ENCODE measurements around the gene GAREM1.
"Not testable (repeated sequence)": the region's sequence is repeated elsewhere in the genome, so short reads cannot be mapped to it uniquely, and the experiment has no call there.

Gene GAREM1

DNA sequence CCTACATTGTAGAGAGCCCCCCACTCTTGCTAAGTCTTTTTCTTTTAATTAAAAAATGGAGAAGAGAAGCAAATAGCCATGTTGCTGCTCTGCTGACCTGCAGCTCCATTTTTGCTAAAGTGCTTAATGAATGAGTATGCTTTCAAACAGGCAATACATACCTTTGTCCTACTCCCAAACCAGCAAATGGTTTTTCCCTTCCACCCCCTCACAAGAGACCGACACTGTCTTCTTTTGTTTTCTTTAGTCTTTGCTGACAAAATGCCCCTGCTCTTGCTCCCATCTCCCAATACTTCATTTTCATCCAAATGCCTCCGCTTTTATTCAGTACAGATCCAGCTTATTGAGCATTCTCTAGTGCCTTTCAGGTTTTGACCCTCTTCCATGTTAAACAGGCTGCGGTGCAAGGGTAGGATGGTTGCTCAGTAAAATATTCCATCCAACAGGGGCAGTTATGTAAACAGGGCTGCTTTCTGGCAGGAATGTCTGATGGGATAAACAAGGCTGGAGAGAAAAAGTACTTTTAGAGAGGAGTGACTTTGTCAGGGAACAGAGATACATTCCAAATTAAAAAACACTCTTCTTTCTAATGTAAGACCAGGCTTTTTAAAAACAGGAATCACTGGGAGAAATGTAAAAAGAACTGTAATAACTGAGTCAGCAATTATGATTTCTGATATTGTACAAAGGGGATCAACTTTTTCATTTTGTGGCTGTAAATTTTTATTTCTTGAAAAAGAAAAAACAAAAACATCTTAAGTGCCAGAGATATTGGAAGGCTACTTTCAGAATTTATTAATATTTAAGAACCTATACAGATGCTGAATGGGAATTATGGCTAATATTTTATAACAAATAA lies 144.0 kb downstream of the GAREM1 start:
- DNase-seq (ENCODE audit: low read depth) = no peak

DNA sequence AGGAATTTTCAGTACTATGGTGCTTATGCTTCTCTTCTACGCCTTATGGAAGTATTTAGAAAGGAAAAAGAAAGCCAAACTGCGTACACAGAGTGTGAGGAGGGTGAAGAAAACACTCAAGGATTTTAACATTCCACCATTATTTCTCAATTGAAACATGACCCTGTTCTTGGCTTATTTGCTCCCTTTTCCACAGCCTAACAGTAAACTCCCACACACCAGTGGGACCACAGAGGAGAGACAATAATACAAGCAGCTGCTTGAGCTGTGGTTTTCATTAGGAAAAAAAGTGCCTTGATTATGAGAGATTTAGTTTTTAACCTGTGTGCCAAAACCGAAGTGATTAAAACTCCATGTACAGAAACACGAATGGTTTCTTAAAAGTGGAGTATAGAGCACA lies 146.5 kb downstream of the GAREM1 start:
- no peak for DNase-seq (ENCODE audit: low read depth)

DNA sequence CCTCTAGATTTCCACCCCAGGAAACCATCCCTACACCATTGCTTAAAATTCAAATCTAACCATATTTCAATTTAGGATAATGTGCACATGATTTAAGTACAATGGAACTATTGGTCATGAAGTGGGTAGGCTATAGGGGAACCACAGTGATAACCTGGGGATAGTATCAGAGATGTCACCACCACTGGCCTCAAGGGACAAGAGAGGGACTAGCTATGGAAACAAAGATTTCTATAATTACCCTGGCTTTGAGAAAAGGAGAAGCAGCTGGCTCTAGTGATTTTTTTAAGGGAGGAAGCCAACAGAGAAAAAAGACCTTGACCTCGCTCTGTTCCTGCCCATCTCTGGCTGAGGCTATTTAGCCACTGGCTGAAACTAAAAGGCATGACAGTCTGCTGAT lies 148.9 kb downstream of the GAREM1 start:
- DNase-seq (ENCODE audit: low read depth) = no peak

DNA sequence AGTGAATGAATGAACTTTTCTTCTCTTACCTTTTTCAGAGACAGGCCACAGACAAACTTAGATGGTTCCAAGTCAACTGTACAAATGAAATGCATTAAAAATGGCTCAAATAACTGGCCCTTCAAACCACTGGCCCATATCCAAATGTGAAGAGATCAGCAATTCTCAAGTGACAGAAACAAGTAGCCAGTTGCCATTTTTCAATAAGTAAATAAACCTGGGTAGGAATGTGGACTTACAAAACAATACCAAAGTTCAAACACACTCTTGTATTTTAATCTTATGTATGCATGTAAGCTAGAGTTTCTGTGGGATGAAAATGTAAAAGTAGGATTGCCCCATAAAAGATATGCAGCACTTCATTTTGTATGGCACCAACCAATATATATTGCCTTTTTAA lies 151.6 kb downstream of the GAREM1 start:
- DNase-seq (ENCODE audit: low read depth) = no peak

DNA sequence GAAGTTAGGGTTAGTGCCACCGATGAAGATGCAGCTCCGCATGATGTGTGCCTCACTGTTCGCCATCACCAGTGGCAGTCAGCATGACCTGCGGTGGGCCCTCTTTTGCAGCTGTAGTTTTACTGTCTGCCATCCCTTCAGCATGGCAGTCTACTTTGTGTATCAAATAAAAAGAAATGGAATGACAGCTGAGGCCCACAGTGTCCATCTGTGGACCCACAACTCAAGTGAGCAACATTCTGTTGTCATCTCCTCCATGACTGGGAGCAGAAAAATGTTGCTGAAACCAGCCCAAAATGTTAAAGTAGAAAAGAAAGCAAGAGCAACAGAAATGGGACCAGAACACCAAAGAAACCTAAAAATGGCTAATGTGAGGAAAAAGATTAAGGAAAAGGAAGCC lies 152.1 kb downstream of the GAREM1 start:
- DNase-seq (ENCODE audit: low read depth) = no peak

DNA sequence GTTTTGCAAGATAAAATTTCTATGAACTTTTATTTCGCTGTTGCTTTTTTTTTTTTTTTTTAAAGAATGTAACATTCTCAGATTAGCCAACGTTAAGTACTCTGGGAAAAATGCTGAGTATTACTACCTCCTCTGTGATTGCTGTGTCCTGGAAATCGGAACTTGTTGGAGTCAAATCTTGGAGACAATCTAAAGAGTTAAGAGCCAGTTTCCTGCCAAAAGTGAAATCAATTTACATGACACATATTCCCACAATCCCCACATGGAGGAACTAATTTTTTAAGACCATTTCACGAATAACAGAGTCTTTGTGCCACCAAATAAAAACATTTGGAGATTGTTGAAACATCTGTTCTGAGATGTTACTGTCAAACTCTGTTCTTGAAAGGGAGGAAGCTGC lies 153.0 kb downstream of the GAREM1 start:
- DNase-seq (ENCODE audit: low read depth) = no peak

DNA sequence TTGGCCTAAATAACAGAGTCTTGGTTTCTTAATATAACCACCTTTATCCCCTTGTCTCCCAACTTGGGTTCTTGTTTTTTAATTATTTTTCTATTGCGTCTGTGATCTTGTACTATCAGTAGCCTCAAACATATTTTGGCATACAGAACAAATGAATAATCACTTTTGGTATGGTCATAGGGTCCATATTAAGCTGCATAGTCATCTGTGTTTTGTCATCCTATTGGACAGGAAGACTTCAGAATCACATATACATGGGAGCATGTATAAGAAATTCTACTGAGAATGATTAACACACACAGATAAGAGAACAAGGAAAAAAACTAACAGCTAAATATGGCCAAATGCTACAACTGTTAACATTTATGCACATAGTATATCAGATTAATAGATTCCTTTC lies 154.8 kb downstream of the GAREM1 start:
- no peak for DNase-seq (ENCODE audit: low read depth)

DNA sequence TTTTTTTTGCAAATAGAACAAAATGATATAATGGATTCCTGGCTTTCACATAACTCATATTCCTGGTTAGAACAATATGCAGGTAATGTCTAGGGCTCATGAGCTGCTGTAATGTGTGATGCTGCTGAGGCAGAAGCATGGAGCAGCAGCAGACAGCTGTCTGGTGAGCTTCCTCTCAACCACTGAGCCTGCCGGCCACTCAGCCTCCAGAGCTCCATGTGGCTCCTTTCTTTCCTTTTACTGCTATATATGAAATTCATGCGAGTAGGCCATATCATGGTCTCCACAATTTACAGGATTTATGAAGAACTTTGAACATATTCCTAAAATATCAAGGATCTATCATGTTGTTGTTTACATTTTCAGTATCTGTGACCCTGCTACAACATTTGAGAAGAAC lies 159.9 kb downstream of the GAREM1 start:
- no peak for DNase-seq (ENCODE audit: low read depth)

DNA sequence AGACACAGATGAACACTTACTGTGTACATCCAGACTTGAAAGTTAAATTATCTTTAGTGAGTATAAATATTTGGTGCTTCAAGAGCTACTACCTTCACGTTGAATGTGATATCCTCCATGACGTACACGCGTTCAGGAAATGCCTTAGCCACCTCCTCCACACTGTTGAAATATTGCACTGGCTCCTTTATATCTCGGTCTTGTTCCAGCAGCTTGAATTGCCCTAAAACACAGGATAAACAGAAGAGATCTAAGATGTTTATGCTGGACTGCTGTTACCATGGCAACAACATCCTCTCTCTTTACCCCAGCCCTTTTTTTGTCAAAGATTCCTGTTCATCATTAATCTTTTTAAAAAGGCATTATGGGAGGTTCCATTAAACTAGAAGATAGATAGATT lies 160.6 kb downstream of the GAREM1 start:
- DNase-seq (ENCODE audit: low read depth) = no peak

DNA sequence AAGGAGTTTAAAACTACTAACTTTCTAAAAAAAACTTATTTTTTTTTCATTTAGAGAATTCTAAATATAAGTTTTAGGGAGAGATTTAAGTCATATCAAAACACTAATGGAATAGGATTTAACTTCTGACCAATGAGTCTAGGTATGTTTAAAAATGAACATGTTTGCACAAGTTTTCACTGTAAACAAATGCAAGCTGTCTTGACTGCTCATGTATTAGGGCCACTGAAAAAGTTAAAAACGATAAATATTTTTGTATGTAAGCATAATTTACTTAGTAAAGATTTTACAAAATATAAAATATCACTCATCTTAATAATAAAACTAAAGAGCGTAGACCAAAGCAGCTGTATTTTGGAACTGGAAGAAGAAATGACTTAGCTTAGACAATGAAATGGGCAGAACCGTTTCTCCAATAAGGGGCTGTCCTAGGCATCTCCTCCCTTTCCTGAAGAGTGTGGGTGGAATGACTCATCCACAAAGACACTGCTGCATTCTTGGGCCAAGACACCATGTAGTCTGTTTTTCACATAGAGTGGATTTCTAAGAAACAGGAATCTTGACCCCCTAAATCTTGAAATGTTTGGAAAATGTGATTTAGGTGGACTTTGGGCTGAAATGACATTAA lies 162.1 kb downstream of the GAREM1 start:
- DNase-seq (ENCODE audit: low read depth) = no peak

DNA sequence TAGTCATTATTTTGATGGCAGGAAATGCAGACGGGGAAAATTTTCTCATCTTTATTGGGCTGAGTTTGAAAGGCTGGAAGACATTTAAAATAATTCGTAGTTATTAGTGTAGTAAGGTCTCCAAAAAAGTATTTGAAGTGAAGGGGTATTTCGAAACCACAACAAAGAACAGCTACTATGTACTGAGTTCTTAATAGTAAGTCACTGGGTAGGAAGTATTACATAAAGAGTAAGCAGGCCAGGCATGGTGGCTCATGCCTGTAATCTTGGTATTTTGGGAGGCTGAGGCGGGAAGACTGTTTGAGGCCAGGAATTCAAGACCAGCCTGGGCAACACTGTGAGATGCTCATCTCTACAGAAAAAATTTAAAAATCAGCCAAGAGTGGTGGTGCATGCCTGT lies 167.3 kb downstream of the GAREM1 start:
- no peak for DNase-seq (ENCODE audit: low read depth)

DNA sequence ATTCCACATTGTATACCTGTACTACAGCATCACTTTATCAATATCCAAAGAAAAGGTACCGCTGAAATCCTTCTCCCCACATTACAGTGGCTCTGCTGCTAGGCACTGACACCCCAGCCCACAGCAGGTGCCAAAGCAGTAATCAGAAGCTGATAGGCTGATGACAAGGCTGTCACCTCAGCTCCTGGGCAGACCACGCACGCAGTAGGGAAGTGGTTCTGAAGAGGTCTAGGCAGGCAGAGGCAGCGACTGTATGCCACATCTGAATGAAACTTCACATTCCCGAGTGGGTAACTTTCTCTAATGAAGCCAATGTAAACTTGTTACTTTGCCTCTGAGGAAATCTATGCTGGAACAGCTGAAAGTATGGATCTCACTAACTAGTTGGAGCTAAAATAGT lies 167.9 kb downstream of the GAREM1 start:
- DNase-seq (ENCODE audit: low read depth) = no peak

DNA sequence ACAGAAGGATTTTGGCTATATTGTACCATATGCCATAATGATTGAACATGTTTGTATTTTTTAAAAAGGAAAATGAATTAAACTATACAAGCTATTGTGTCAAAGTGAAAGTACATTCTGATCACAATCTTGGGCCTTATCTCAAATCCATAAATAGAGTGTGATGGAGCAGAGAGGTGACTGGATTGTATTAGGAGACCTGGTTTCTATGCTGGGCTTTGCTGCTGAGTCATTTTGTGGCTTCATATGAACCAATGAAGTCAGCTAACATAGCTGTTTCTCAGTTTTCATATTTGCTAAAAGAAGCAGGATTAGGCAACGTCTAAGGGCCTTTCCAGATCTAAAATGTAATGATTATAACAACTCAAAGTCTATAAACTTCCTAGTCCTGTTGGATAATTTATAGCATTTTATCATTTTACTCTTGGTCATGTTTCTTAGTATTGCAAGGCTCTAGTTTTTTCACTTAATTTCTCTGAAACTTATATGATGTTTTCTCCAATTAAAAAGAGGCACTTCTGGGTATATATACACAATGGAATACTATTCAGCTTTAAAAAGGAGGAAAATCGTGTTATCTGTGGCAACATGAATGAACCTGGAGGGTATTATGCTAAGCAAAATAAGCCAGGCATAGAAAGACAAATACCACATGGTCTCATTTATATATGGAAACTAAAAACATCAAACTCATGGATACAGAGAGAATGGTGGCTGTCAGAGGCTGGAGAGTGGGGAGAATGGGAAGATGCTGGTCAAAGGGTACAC lies 168.5 kb downstream of the GAREM1 start:
- no peak for DNase-seq (ENCODE audit: low read depth)

DNA sequence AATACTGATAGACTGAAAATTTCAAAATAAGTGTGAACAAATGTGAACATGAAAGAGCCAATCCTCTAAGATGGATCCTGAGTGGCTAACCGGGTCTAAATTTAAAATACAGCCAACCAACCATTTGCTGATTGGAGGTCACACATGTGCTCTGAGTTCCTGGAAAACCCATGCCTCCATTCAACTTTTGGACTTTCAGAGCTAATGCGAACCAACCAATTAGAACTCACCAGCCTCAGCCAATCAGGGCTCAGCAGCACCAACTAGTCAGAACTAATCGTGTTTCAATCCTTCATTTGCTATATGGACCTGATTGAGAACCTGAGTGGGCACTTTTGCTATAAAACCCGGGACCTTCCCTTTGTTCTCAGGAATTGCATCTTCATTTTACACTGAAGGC lies 169.3 kb downstream of the GAREM1 start:
- no peak for DNase-seq (ENCODE audit: low read depth)

DNA sequence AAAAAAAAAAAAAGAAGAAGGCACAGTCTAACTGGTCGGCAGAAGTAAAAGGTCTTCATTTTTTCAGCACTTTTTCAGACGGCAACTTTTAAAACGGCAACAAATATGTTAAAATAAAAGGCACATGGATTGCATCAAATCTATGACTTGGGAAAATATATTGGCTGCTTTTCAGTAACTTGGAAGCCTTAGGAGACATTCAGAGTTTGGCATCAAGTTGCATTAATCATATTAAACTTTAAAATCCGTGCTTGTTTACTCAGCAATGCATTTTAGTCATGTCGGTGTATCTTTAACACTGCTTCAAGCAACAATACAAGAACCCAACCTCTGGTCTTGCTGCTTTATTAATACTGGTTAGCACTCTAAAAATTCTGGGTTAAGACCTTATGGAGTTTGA lies 169.8 kb downstream of the GAREM1 start:
- no peak for DNase-seq (ENCODE audit: low read depth)

DNA sequence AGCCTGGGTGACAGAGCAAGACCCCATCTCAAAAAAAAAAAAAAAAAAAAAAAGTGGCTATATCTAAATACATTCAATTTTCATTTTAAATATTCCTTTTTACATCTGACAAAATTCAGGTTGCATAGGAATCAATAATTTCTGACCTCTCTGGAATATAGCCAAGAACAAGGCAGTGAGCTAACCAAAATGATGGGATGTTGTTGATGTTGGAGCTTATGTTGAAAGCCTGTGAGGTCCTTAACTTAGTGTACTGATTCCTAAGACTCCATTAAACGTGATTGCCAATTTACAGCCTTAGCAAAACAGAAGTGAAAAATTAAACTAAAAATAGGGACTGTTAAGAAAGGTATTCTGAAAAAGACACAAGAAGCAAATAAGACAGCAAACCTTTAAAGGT lies 171.2 kb downstream of the GAREM1 start:
- no peak for DNase-seq (ENCODE audit: low read depth)

DNA sequence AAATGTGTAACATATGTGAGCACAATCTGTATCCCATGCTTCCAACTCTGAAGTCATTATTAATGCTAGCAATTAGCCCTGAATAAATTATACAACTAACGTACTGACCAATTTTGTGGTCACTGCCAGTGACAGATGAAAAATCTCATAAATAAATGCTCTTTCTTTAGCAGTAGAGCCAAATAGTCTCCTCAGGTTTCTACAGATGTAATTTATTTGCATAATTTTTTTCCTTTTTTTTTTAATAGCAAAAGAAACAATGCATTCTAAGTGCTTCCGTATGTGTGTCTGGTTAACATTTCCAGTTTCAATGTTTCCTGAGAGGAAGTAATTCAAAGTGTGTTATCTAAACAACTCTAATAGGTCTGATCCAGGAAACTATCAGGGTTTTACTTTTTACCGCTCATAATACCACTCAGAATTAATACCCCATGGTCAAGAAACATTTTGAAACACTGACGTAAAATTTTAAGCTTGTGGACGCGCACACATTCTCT lies 172.5 kb downstream of the GAREM1 start:
- no peak for DNase-seq (ENCODE audit: low read depth)

DNA sequence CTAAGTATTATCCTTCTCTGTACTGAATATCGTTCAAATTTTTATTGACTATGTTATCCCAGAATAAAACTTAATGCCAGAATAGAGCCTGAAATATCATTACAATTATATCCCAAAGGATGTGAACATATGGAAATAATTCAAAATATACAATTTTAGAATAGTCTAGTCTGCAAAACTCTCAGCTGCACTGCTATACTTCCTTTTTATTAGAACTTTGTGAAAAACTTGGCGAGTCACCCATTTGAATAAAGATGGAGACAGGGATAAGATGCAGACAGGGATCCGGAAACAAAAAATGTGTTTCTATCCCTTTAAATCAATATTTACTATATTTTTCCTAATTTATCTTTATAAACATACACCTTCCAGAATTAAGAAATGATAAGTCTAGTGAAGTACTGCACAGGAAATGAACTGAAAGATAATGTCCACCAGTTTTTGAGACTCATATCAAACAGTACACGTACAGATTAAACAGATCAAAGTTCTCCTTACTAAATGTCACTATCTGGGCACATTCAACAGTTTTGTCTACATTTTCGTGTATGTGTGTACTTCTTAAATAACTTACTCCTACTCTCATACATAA lies 173.0 kb downstream of the GAREM1 start:
- no peak for DNase-seq (ENCODE audit: low read depth)

DNA sequence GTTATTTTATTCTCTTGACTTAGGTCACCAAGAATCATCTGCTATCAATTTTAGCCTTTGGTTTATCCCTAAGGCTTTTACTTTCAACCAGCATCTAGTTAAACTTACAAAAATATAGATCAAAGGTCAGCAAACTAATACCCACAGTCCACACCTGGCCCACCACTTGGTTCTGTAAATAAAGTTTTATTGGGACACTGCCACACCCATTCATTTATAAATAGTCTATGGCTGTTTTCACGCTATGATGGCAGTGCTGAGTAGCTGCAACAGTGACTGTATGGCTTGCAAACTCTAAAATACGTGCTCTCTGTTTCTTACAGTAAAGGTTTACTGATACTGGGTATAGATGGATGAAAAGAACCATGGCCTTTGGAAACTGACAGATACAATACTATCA lies 173.8 kb downstream of the GAREM1 start:
- no peak for DNase-seq (ENCODE audit: low read depth)

DNA sequence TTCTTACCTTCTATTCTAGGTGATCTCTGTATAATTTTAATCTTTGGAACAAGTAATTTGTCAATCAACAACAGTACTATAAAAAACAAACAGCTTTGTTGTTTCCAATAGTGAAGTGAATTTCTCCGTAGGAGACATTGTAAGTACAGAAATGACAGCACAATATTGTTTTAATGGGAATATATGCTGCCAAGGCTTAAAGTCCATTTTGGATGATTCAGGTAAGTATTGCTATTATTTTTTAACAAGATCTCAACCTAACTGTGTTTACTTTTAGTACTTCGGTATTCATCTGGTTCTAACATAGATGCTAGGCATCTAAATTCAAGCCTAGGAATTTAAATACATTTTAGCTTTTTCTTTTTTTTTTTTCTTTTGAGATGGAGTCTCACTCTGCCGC lies 175.1 kb downstream of the GAREM1 start:
- no peak for DNase-seq (ENCODE audit: low read depth)

DNA sequence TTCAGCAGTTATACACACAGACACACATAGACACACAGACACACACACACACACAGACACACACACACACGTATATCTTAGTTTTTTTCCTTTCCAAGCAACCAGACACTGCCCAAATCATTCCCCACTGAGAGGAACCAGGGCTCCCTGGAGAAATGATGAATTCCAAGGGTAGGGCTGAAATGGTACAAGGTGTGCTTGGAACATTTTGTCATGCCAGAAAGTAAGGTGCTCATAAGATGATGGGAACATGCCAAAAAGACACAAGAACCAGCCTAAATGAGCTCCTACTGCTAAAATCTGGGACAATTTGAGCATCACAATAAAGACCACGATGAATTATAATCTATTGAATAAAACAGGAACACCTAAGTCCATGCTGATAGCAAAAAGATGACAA lies 177.6 kb downstream of the GAREM1 start:
- DNase-seq (ENCODE audit: low read depth) = no peak

DNA sequence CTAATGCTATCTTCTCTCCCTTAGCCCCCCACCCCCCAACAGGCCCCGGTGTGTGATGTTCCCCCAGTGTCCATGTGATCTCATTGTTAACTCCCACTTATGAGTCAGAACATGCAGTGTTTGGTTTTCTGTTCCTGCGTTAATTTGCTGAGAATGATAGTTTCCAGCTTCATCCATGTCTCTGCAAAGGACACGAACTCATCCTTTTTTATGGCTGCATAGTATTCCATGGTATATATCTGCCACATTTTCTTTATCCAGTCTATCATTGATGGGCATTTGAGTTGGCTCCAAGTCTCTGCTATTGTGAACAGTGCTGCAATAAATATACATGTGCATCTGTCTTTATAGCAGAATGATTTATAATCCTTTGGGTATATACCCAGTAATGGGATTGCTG lies 179.1 kb downstream of the GAREM1 start:
- not testable (repeated sequence) for DNase-seq (ENCODE audit: low read depth)

DNA sequence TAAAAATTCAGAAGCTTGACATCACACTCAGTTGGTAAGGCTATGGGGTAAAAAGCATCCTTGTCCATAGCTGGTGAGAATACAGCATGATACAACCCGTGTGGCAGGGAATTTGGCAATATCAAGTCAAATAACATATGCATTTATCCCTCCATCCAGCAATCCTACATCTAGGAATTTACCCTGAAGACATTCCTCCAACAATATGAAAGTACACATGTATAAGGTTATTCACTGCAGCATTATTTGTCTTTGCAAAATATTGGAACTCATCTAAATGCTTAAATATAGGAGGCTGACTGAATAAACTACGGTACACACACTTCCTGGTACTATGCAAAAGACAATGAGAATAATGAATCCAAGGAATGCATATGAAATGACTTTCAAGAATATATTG lies 179.9 kb downstream of the GAREM1 start:
- DNase-seq (ENCODE audit: low read depth) = no peak
